Ascending aorta (tissue), 2 donors: ENCODE data around the gene PIP4P1. TPM values are rescaled to one million over a fixed set of nuclear protein-coding genes. Genes with fewer than 3 reads are reported as not detected.
"Not testable (repeated sequence)": the region's sequence is repeated elsewhere in the genome, so short reads cannot be mapped to it uniquely, and the experiment has no call there.

ENCODE experiments used
- DNase-seq, 2 donors: peaks; one replicate each; pipeline ENCODE4 v3.0.0-alpha.2; 2019; ENCODE audit warnings: low spot score in 2 of 2
- H3K27ac ChIP-seq, 2 donors: fragments of 200-600 bp; sonication (generic); one replicate each; pipeline ENCODE4 v1.5.1; 2016 to 2017; ENCODE audit warnings: mild to moderate bottlenecking in 1 of 2
- H3K27me3 ChIP-seq: fragments of 200-600 bp; sonication (generic); one replicate; pipeline ENCODE4 v1.5.1; 2017
- H3K36me3 ChIP-seq, 2 donors: fragments of 200-600 bp; sonication (generic); one replicate each; pipeline ENCODE4 v1.5.1; 2016
- H3K4me1 ChIP-seq, 2 donors: fragments of 200-600 bp; sonication (generic); one replicate each; pipeline ENCODE4 v1.5.1; 2016 to 2017; ENCODE audit warnings: mild to moderate bottlenecking in 1 of 2
- H3K4me3 ChIP-seq, 2 donors: fragments of 200-600 bp; sonication (generic); one replicate each; pipeline ENCODE4 v1.5.1; 2016 to 2017; ENCODE audit warnings: mild to moderate bottlenecking in 1 of 2
- H3K9me3 ChIP-seq, 2 donors: fragments of 200-600 bp; sonication (generic); one replicate each; pipeline ENCODE4 v1.5.1; 2016
- intact Hi-C: fragments of 100-400 bp; cut with DNase I; formaldehyde crosslinking; loops from one replicate; pipeline ENCODE4 v1.15.1; 2023
- total RNA-seq: library from RNA; depleted of rRNA; stranded (reverse); fragments of >200 nt; gene quantifications from one replicate; pipeline ENCODE4 v1.1.0, GENCODE V29; 2016
- TF ChIP-seq, protein P1 (sequence below), 3 experiments: fragments of 200-600 bp in 2 of 3; fragments of 450-650 bp in 1 of 3; sonication (generic) in 2 of 3; IDR thresholded peaks; one replicate each; pipeline ENCODE4 v1.5.1; 2016 to 2019; ENCODE audit warnings: antibody characterized with exemption in 3 of 3, mild to moderate bottlenecking in 1 of 3, moderate library complexity in 1 of 3

Gene PIP4P1
- total RNA-seq, 1 donor from 2014 or later = 30.7 TPM

DNA sequence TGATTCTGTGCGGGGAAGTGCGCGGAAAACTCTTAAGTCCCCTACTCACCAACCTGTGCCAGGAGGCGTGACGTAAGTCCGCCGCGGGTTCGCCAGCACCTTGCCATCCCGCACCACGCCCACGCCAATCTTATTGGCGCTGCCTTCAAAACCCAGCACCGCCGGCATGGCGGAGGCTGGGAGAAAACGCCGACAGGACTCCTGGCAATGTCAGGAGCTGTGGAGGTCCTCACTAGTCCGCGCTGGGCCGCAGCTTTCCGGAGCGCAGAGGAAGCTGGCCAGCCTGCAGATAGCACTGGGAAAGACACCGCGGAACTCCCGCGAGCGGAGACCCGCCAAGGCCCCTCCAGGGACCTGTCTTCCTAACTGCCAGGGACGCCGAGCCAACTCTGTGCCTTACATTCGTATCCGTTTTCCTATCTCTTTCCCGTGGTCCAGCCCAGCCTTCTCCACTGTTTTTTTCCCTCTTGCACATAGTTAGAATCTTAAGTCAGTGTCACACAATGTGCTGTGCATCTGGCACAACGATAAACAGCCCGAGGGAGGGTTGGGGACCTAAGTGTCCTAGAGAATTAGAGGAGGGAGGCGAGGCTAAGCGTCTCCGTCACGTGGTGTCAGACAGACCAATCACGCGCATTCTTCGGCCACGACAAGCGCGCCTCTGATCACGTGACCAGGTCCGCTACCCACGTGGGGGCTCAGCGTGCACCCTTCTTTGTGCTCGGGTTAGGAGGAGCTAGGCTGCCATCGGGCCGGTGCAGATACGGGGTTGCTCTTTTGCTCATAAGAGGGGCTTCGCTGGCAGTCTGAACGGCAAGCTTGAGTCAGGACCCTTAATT lies 6.5 kb downstream of the PIP4P1 start, which contains the start of the genes APEX1 and OSGEP:
Gene APEX1 (plus strand): TSS at position 711 of the 839 bp plus-strand sequence. CDS start 420 bp downstream, outside the sequence.
Gene OSGEP (minus strand): TSS at position 297 of the 839 bp plus-strand sequence. CDS start 129 bp downstream, at position 168.
- TF ChIP-seq, protein P1, sequence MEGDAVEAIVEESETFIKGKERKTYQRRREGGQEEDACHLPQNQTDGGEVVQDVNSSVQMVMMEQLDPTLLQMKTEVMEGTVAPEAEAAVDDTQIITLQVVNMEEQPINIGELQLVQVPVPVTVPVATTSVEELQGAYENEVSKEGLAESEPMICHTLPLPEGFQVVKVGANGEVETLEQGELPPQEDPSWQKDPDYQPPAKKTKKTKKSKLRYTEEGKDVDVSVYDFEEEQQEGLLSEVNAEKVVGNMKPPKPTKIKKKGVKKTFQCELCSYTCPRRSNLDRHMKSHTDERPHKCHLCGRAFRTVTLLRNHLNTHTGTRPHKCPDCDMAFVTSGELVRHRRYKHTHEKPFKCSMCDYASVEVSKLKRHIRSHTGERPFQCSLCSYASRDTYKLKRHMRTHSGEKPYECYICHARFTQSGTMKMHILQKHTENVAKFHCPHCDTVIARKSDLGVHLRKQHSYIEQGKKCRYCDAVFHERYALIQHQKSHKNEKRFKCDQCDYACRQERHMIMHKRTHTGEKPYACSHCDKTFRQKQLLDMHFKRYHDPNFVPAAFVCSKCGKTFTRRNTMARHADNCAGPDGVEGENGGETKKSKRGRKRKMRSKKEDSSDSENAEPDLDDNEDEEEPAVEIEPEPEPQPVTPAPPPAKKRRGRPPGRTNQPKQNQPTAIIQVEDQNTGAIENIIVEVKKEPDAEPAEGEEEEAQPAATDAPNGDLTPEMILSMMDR (IDR thresholded peaks at IDR 0.05) = no peak
- H3K36me3 ChIP-seq = peaks cover 47 to 60% of the 10 kb centered on the region in 2 donors
- no peaks in the 10 kb centered on the region for H3K9me3 ChIP-seq
- intact Hi-C loops = loop anchor here (1.0 to 5.0 kb wide), 4 partner anchors 14 to 1003 kb away; partner anchors contain the start of genes CHD8, PNP and TEP1
- peaks cover 7 to 19% of the 10 kb centered on the region in 2 donors for H3K4me1 ChIP-seq
- peak; percentile 93 to 99 for DNase-seq
- no peaks in the 10 kb centered on the region for H3K27me3 ChIP-seq
- H3K27ac ChIP-seq = peak within 1 kb of the TSS; percentile 93 to 97
- H3K4me3 ChIP-seq = peak within 1 kb of the TSS; percentile 83 to 99

GRCh38 chr14:20452831-20453230 lies 8.4 kb downstream of the PIP4P1 start:
- Histone ChIP-seq H3K4me1 (peaks cover 7 to 13% of the 10 kb centered on the region in 2 donors), H3K36me3 (peaks cover 47 to 60% of the 10 kb centered on the region in 2 donors)
- intact Hi-C loops = loop anchor here (5.0 kb wide), 1 partner anchor 1004 kb away; the partner anchor contains the start of gene CHD8
- not testable (repeated sequence) for H3K9me3 ChIP-seq, H3K27ac ChIP-seq, H3K4me3 ChIP-seq, H3K27me3 ChIP-seq, DNase-seq

DNA sequence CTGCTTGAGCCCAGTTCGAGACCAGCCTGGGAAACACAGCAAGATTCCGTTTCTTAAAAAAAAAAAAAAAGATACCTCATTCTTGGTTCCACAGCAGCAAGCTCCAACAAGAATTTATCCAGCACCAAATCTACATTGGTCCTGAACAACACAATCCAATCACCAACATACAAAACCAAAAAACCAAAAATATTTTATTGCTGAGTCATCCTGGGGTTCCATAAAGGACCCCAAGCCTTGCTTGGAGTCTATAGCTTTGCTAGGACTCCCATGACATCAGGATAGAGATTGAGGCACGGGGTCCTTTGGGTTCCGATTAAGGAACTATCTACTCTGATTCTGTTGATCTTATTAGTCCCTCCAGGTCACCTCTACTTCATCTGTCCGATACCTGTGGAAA lies 14.3 kb downstream of the PIP4P1 start:
- H3K27me3 ChIP-seq = no peaks in the 10 kb centered on the region
- no peaks in the 10 kb centered on the region for H3K4me1 ChIP-seq
- DNase-seq = no peak
- intact Hi-C loops = no loop called here
- no peak overlapping the region for H3K4me3 ChIP-seq
- peaks cover 48 to 65% of the 10 kb centered on the region in 2 donors for H3K36me3 ChIP-seq
- no peaks in the 10 kb centered on the region for H3K9me3 ChIP-seq
- H3K27ac ChIP-seq = no peak overlapping the region
- TF ChIP-seq, protein P1 (IDR thresholded peaks at IDR 0.05) = no peak

DNA sequence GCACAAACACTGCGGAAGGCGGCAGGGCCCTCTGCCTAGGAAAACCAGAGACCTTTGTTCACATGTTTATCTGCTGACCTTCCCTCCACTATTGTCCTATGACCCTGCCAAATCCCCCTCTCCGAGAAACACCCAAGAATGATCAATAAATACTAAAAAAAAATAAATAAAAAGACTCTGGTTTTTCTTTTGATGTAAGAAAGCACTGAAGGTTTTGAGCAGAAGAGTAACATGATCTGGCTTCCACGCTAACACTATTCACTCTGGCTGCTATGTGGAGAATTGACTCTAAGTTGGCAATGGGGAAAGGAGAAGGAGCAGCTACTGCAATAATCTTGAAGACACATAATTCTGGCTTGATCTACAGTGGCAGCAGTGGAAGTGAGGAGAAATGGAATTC lies 17.6 kb downstream of the PIP4P1 start:
- H3K4me1 ChIP-seq, H3K27me3 ChIP-seq, H3K27ac ChIP-seq, DNase-seq, intact Hi-C loops, H3K9me3 ChIP-seq, H3K4me3 ChIP-seq: not testable (repeated sequence)
- peaks cover 23 to 33% of the 10 kb centered on the region in 2 donors for H3K36me3 ChIP-seq

DNA sequence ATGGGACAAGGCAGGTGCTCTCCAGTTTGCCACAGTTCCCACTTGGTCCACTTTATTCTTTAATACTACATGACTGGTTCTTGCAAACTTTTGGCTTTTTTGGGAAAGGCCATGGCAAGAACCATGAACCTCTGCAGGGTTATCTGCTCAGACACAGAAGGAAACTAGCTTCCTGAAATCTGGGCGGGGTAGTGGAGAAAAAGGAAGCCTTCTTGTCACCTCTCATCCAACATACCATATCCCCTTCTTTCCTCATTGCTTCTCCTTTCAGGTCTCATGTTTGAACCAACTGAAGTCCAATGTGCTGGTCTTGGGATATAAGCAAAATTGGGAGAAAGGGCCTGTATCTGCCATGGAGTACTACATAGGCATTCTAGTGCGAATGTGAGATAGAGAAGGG lies 19.8 kb downstream of the PIP4P1 start:
- no peaks in the 10 kb centered on the region for H3K4me1 ChIP-seq
- no peak overlapping the region for H3K27ac ChIP-seq
- H3K9me3 ChIP-seq = no peaks in the 10 kb centered on the region
- no peaks in the 10 kb centered on the region for H3K27me3 ChIP-seq
- no peak overlapping the region for H3K4me3 ChIP-seq
- peaks cover 3 to 11% of the 10 kb centered on the region in 2 donors for H3K36me3 ChIP-seq
- intact Hi-C loops = no loop called here
- DNase-seq = no peak
- TF ChIP-seq, protein P1 (IDR thresholded peaks at IDR 0.05) = no peak

DNA sequence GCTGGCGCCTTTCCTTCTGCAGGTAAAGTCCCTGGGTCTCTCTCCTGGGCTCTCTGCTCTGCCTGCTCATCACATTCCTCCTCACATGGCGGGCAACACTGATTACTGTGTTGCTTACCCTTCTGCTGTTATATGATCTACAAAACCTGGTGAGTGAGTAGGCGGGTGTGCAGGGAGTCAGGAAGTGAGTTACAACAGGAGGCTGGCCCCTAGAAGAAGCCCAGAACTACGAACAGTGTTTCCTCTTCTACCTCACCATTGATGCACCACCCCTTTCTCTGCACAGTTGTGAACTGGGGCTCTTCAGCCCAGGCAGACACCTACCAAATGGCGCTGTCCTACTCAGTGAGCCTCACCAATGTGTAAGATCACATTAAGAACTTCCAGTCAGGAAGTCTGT lies 20.4 kb downstream of the PIP4P1 start:
- Histone ChIP-seq H3K4me3 (no peak overlapping the region), H3K27me3 (no peaks in the 10 kb centered on the region), H3K36me3 (peaks cover 0 to 5% of the 10 kb centered on the region in 2 donors), H3K4me1 (no peaks in the 10 kb centered on the region), H3K27ac (no peak overlapping the region), H3K9me3 (no peaks in the 10 kb centered on the region)
- intact Hi-C loops = no loop called here
- DNase-seq = no peak
- TF ChIP-seq, protein P1 (IDR thresholded peaks at IDR 0.05) = no peak
